GM12874 (cell line): ENCODE measurements around the gene CADM2.

Experiments
- CTCF ChIP-seq: IDR thresholded peaks from 2 replicates; pipeline ENCODE4 v1.5.1; 2011; ENCODE audit warnings: low read depth, mild to moderate bottlenecking, control low read depth, low read length, moderate library complexity; ENCODE audit not compliant: insufficient read depth

CADM2 gene

DNA sequence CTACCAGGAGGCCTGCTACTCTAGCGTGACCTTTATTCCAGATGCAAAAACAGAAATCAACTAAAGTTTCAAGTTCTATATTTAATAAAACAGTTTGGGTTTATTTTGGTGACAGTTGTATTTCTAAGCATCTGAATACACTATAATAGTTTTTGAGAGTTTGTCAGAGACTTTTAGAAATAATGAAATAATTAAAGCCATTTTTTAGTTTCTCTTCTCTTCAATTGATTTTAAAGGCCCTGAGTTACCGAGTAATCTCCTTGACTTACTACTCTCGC lies 523.4 kb downstream of the CADM2 start:
- no peak for TF ChIP-seq CTCF

GRCh38 chr3:85483986-85484385 lies 525.2 kb downstream of the CADM2 start:
- TF ChIP-seq CTCF = no peak

DNA sequence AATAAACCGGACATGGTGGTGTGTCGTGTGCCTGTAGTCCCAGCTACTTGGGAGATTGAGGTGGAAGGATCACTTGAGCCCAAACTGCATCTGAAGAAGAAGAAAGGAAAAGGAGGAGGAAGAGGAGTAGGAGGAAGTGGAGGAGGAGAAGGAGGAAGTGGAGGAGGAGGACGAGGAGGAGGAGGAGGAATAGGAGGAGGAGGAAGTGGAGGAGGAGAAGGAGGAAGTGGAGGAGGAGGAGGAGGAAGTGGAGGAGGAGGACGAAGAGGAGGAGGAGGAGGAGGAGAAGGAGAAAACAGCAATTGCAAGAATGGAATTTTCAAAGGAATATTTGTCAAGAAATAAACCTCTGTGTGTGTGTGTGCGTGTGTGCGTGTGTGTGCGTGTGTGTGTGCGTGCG lies 528.6 kb downstream of the CADM2 start:
- TF ChIP-seq CTCF = no peak

DNA sequence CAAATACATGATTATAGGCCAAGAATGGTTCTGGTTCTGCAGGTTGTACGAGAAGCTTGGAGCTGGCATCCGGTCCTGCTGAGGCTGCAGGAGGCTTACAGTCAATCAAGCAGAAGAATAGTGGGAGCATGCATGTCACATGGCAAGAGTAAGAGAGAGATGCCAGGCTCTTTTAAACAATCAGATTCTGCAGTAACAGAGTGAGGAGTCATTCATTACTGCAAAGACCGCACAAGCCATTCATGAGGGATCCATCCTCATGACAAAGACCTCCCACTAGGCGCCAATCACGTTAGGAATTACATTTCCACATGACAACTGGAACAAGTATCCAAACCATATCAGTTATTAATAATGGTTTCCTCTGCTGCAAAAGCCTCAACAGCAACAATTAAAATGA lies 536.8 kb downstream of the CADM2 start:
- TF ChIP-seq CTCF = no peak

DNA sequence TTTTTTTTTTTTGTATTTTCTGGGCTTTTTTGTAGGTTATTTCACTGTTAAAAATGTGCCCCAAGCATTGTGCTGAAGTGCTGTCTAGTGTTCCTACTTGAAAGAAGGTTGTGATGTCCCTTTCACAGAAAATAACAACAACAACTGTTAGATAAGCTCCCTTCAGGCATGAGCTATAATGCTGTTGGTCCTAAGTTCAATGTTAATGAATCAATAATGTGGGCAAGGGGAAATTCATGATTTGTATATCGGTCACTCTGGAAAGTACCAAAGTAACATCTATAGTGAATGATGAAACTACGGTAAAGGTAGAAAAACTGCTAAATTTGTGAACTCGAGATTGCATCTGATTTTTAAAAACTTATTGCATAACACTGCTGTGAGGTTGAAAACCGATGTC lies 539.4 kb downstream of the CADM2 start:
- no peak for TF ChIP-seq CTCF

DNA sequence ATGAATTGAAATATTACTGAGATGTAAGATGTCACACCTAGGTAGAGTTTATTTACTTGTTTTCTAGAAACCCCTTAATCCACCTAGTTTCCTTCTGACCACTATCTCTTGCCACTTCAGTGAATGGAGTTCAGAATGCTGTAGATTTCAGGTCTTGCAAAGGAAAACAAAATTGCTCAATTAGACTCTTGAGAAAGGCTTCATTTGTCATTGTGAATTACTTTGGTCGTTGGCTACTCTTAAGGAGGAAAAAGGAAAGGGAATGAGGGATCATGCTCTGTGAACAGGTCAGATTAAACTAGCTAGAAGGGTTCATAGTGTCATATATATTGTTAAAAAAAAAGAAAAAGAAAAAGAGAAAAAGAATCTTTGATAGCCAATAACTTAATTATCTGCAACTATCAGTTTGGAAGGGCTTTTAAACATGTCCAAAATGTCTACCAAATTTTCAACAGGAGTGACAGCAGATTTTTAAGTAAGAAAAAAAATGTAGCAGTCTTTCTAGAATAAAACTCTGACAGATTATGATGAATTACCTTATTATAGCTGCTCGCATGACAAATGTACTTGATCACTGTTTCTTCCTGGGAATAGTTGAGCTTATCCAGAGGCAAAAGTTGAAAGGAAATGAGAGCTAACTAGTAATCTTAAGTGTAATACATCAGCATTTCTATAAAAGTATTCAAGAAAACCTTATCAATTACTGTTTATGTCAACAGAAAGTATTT lies 543.5 kb downstream of the CADM2 start:
- no peak for TF ChIP-seq CTCF

DNA sequence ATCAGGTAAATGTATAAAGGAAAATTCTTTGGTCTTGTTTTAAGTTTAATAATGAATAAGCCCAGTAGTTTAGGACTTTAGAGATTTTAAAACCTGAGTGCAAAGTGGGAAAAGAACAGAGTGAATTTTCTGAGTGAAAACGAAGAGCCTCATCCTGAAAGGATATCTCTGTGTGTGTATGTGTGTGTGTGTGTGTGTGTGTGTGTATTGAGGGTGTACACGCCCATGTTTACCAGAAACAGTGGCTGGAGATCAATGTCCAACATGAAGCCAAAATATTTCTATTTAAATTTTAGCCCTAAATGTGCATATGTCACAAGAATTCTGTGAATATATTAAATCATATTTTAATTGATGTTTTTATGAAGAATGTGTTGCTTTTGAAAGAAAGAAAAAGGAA lies 549.9 kb downstream of the CADM2 start:
- TF ChIP-seq CTCF = no peak
